Ammon's horn (tissue), 1 donor: Measurements from ENCODE around the gene FLAD1.
"Not testable (repeated sequence)": the region's sequence is repeated elsewhere in the genome, so short reads cannot be mapped to it uniquely, and the experiment has no call there.

Experiments used
- DNase-seq: peaks from one replicate; pipeline ENCODE4 v3.0.0-alpha.2; 2016; ENCODE audit warnings: low spot score

Gene FLAD1

DNA sequence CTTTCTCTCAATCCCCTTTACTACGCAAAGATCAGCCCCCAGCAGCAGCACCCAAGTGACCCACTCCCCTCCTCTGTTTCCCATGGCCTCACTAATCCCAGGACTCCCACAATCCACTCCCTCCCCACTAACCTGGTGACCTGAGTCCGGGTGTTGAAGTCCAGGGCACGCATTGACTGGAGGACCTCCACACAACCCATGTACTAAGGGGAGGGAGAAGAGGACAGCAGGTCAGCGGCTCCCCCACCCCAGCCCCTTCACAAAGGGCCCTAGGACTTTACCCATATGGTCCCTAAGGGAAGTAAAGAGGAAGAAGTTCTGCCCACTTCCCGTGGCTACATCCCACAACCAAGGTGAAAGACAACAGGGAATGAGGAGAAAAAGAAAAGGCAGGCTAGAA, 13.9 kb upstream of the FLAD1 start:
- no peak for DNase-seq

DNA sequence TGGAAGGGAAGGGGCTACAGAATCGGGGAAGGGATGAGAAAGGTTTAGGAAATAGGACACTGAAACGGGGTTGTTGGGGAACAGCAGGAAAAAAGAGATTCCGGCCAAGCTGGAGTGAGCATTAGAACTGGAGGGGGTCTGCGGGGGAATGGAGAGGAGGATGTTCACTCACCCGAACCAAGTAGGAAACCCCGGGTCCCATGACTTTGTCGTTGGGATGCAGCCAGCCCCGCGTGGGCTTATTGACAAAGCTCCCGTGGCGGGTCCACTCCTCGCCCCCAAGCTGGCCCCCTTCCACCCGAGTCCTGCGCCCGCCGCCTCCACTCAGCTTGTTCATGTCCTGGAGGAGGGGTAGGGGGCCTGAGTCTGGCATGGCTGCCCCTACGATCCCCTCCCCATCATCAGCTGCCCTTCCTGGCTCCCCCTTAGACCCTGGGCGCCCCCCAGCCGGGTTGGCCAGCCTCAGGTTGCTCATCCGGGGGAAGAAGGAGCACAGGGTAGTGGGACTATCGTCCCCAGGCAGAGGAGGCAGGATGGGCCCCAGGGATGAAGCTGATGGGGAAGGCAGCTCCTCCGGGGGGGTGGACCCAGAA, 13.2 kb upstream of the FLAD1 start:
- DNase-seq, result no peak

DNA sequence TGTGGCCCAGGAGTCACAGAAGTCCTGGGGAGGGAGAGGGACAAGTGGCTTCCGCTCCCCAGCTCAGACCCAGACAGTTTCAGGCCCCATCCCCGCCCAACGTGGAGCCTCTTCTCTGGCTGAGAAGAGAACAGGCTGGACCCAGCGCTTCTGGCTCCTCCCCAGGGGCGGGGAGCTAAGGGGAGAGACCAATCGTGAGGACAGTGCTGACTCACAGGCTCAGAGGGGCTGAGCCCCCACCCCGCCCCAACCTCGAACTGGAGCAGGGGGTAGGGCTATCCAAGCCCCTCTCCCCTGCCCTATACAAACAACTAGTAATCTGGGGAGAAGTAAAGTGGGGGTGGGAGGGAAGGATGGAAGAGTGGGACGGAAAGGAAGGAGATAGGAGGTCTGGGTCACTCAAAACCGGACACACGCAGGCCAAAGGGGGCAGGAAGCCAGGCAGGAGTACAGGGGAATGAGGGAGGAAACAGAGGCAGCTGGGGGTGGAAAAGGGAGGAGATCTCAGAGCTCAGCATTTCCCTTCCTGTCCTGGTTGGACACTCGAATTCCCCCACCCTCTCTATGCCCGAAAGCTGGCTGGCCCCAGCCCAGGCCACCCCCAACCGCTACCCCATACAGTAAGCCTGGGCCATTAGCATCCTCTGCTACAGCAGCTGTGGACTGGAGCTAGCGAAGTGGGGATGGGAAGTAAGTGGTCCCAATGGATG, 12.4 kb upstream of the FLAD1 start, which contains the start of gene SHC1:
Gene SHC1, minus strand, starts transcription at position 117 of the 710 bp plus-strand sequence. CDS start 221 bp downstream, outside the sequence.
- DNase-seq, result peak; percentile 94

DNA sequence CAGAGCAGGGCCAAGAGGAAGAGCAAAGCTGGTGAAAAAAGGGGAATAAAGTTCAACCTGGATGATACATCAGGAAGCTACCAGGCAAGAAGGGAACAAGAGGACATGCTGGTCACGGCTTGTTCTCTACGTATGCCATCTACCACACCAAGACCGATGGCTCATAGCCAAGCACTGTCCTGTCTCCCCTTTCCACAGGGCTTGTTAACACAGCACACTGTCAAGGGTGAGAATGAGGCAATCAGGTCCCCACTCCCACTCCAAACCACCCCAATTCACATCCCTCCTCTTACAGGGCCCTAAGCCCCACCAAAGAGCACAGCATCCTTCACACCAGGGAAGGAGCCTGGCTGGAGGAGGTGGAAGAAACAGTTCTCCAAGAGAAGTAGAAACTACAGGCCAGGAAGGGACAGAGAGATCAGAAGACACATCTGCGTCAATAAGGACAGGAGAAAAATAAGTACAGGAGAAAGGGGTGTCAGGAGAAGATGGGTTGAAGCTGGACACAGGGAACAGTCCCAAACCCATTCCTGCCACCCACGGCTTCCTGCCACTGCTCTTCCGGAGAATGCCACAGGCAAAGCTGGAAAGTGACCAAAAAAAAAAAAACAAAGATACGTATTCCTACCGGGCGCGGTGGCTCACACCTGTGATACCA, 11.7 kb upstream of the FLAD1 start:
- no peak for DNase-seq

DNA sequence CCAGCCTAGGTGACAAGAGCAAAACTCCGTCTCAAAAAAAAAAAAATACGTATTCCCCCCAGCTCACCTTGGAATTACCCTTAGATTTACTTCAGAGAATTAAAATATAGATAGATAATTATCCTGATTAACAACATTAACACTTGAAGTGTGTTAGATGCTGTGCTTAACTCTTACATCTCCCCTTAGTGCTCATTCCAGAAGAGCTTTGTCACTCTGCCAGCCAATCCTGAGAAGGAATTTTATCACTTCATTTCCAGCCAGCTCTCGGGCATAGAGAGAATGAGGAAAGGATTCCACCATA, 11.0 kb upstream of the FLAD1 start:
- DNase-seq, result no peak

DNA sequence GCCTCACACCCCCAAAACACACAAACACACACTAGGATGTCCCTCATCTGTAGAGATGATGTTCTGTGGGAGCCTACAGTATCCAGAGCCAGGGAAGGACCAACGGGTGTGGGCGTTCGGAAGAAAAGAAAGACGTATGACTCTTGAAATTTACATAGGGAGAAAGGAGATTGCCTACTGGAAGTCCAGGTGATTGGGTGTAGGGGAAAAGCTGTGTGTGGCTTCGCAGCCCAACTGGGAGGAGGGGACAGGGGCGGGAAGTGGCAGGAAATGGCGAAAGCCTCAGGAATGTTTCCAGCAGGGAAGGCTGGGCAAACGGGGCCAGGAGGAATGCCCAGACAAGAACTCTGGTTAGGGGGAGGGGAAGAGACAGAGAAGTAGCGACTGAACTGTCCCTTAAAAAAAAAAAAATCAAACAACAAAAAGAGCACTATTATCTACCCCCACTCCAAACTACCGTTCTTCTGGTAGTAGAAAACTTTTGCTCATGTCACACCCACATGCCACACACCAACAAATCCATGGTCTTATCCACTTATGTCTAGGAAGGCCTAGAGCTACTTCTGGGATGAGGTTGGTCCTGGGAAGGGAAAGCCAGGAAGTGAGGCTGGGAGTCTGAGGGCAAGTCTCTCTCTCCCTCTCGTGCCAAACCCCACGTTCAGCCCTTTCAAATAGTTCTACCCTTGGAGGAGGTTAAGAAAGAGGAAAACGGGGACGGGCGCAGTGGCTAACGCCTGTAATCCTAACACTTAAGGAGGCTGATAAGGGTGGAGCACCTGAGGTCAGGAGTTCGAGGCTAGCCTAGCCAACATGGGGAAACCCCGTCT, 10.4 kb upstream of the FLAD1 start:
- DNase-seq, result peak; percentile 56

DNA sequence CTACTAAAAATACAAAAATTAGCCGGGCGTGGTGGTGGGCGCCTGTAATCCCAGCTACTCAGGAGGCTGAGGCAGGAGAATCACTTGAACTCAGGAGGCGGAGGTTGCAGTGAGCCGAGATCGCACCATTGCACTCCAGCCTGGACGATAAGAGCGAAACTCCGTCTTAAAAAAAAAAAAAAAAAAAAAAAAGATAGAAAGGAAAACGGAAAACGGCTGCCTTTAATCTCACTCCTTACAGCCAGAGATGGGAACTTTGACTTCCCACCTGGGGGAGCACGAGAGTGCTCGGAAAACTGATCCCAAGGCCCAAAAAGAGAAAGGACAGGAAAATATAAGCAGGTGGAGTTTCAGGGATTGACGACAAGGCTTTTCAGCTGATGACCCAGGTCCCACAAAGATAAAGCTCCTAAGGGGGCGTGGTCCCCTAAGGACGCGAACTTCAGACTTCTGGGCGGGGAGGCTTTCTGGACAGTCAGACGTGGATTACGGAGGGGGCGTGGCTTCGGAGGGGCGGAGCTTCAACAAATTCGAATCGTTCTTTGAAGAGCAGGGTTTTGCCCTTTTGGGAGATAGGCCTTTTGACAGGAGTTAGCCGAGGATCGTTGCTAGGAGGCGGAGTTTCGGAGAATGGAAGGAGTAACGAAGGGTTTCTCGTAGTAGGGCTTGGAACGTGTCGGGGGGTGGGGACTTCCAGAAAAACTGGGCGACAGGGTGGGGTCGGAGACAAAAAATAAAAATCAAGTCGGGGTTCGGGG, 9.6 kb upstream of the FLAD1 start:
- DNase-seq, result peak; percentile 88

DNA sequence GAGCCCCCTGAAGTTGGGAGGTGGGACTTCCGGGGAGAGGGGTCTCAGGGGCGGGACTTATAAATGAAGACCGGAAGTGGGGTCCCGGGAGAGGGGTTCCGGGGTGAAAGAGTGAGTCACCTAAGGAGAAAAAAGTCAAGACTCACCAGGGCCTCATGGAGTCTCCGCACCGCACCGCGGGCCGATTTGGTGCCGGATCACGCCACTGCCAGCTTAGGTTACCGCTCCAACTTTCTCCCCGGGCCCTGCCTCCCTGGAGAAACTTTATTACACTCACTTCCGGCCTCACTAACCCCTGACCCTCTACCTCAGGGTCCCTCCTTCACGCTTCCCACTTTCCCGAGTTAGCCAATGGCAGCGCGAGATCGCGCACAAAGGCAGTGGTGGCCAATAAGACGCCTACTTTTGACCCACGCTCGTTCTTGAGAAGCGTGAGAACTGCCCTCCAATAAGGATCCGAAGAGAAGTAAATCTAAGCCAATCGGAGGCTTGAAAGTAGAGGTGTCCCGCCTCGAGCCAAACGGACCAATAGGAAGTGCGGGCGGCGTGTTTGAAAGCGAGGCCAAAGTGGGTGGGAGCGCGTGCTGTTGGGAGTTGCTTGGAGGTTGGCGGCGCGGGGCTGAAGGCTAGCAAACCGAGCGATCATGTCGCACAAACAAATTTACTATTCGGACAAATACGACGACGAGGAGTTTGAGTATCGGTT, 8.9 kb upstream of the FLAD1 start, which contains the start of gene CKS1B:
Gene CKS1B, plus strand, starts transcription at position 580 of the 706 bp plus-strand sequence. Its CDS starts 65 bp downstream, at position 645.
- peak; percentile 100 for DNase-seq

DNA sequence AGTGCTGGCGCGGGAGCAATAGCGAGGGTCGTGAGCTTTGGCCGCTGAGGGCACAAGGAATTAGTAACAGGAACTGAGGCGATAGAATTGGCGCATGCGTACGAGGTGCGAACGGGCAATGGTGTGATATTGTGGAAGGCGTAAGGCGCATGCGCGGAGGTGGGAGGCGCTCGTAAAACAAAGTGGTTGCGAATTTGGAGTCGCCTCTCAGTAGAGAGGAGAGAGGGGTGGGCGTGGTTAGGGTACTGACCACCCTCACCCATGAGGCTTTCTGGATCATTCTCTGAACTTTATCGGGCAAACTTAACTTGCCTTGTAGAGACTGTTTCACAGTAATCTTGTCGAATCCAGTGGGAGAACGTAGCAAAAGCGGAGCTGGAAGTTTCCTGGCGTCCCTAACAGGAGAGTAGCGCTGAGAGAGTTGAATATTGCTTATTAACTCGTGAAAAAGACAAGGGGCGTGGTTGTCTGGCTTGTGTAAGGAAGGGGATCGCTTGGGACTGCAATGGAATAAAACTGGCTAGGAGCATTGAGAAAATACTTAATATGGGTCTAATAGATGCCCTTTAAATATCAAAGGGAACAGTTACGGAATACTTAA, 8.2 kb upstream of the FLAD1 start:
- DNase-seq, result peak; percentile 96

DNA sequence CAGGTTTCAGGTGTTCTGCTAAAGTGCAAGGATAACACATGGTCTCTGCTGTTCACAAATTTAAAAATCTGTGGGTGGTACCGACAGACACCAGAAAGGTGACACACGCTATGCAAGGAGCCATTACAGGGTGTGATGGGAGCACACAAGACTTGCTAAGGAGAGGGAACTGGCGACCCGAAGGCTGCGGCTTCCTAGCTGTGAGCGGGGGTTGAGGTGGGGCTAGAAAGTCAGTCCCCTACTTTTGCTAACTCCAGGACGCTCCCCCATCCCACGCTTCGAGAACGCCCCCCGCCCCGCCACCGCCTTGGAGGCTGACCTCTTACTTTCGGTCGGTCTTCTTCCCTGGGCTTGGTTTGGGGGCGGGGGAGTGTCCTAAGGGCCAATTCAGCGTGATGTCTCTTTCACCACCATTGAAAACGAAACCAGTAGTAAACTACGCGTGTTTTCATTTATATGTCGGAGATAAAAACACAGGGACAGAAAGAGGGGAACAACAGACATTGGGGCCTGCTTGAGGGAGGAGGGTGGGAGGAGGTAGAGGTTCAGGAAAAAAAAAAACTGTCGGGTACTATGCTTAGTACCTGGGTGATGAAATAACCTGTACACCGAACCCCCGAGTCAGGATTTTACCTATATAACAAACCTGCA, 7.6 kb upstream of the FLAD1 start:
- no peak for DNase-seq

DNA sequence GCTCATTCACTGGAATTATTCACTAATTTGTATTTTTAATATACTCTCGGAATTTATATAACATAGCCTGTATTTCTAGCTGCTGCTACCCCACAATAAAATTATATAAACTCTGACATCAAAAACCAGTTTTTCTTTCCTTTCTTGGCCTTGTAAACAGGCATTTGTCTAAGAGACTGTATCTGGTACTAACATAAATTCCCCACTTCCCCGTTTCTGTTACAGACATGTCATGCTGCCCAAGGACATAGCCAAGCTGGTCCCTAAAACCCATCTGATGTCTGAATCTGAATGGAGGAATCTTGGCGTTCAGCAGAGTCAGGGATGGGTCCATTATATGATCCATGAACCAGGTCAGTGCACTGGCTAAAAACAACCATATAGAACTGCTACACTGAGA, 5.4 kb upstream of the FLAD1 start:
- not testable (repeated sequence) for DNase-seq

DNA sequence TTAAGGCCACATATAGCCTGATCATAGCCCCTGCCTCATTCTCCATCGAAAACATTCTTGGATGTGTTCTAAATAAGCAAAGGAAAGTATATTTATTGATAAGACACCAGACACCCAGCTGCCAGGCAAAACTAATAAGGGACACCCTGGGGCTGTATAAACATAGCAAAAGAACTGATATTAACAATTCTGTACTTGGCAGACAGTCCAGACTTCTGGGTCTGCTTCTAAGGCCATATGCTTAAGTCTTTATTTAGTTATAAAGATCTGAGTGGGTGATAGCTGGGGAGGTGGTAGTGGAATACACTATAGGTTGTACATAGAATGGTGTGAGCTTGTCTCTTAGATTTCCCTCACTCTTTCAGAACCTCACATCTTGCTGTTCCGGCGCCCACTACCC, 4.8 kb upstream of the FLAD1 start:
- no peak for DNase-seq

DNA sequence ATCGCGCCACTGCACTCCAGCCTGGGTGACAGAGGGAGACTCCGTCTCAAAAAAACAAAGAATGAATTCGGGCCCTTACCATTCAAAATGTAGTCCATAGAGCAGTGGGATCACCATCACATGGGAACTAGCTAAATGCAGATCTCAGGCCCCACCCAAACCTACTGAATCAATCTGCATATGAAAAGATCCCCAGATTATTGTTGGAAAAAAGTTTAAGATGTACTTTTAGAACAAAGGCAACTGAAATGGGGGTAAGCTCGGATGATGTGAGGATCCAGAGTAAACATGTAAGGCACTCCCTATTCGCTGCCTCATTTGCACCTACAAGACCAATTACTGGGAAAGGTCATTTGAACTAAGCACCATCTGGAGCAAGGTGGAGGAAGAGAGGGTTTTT, 803 bp upstream of the FLAD1 start:
- DNase-seq, result no peak

DNA sequence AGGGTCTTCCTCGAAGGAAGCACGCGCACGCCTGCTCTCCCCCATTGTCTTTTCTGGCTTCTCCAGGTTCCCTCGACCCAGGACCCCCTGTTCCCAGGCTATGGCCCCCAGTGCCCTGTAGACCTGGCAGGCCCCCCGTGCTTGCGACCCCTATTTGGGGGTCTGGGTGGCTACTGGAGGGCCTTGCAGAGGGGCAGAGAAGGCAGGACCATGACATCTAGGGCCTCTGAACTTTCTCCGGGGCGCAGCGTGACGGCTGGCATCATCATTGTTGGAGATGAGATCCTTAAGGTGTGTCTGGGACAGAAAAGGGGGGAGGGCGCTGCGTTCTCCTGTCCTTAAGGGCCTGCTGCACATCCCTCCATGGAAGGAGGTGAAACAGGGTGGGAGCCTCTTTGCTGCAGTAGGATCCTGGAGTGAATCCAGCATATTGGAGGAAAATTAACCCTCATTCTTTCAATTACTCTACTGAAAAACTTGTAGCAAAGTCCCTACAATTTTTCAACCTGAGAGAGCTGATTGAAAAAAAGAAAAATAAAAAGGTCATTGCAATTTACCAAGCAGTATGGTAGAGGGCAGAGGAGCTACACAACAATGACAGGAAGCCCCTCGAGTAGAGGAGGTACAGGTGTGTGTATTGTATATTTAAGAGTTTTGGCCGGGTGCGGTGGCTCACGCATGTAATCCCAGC, 777 bp downstream of the FLAD1 start:
- no peak for DNase-seq

DNA sequence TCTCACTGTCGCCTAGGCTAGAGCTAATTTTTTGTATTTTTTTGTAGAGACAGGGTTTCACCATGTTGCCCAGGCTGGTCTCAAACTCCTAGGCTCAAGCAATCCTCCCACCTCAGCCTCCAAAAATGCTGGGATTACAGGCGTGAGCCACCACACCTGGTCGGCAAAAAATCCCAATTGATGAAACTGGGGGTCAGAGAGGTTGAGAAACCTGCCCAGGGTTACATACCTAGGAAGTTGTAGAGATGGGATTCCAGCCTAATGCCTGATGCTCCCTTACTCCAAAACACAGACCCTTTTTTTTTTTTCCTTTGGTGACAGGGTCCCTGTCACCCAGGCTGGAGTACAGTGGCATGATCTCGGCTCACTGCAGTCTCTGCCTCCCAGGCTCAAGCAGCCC, 3.6 kb downstream of the FLAD1 start:
- DNase-seq, result not testable (repeated sequence)

DNA sequence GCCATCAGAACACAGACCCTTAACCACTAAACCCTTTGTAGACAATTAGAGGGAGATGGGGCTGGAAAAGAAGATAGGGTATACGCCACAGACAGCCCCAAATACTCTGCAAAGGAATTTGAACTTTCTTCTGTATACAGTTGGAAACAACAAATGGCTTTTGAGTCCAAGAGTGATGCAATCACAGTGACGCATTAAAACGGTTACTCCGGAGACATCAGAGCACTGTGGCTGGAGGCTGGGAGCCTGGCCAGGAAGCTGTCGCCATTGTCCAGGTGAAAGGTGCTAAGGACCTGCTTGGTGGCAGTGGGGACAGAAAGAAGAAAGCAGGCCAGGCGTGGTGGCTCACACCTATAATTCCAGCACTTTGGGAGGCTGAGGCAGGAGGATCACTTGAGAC, 4.2 kb downstream of the FLAD1 start:
- no peak for DNase-seq

DNA sequence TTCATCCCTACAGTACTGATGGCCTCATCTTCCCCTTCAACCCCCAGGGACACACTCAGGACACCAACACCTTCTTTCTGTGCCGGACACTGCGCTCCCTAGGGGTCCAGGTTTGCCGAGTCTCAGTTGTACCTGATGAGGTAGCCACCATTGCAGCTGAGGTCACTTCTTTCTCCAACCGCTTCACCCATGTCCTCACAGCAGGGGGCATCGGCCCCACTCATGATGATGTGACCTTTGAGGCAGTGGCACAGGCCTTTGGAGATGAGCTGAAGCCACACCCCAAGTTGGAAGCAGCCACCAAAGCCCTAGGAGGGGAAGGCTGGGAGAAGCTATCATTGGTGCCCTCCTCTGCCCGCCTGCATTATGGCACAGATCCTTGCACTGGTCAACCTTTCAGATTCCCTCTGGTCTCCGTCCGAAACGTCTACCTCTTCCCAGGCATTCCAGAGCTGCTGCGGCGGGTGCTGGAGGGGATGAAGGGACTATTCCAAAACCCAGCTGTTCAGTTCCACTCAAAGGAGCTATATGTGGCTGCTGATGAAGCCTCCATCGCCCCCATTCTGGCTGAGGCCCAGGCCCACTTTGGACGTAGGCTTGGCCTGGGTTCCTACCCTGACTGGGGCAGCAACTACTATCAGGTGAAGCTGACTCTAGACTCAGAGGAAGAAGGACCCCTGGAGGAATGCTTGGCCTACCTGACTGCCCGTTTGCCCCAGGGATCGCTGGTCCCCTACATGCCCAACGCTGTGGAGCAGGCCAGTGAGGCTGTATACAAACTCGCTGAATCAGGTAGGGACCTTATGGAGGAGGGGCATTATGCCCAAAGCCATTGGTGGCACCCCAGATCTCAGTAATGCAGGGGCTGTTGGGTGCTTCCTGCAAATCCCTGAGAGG, 5.2 kb downstream of the FLAD1 start:
- DNase-seq, result no peak

DNA sequence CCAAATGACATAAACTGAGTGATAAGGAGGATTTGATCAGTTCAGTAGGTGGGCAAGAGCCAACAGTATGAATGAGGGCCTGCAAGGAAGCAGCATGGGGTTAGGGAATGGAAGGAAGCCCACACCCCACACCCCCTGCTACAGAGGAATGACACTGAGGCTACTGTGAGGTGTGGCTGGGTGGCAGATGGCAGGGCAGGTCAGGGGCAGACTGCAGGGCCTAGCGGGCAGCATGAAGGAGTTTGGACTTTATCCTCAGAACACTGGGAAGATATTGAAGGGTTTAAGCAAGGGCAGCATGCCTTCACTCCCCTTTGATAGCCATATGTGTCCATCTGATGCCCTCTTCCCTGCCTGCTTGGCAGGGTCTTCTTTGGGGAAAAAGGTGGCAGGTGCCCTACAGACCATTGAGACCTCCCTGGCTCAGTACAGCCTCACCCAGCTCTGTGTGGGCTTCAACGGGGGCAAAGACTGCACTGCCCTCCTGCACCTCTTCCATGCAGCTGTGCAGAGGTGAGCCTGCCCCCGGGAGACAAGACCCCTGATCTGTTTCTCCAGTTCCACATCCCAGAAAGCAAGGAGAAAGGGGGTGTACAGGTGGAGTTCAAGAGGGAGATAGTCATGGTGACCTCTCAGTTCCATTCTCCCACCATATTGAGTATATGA, 6.2 kb downstream of the FLAD1 start:
- DNase-seq, result no peak
